Activated naive CD4-positive, alpha-beta T cell treated with anti-CD3 and anti-CD28 coated beads, Interleukin-2, amount 10 ng/mL, durations not matched to agents 7 days and 5 days (primary cell): ENCODE measurements around the gene NSMCE1.
"Not testable (repeated sequence)": the region's sequence is repeated elsewhere in the genome, so short reads cannot be mapped to it uniquely, and the experiment has no call there.

ENCODE experiments used
- CTCF ChIA-PET: fragments of 350-600 bp; sonication (Branson Sonifier 250); formaldehyde crosslinking; loops from one replicate; lab custom pipeline; 2021; ENCODE audit warnings: antibody characterized with exemption; lab: Charles Lee
- DNase-seq: peaks from one replicate; pipeline ENCODE4 v3.0.0-alpha.2; 2020
- H3K27ac Mint-ChIP-seq: one replicate; pipeline ENCODE4 v1.8.0; 2021; ENCODE audit warnings: mild to moderate bottlenecking, moderate library complexity, mixed read lengths
- H3K27me3 Mint-ChIP-seq: one replicate; pipeline ENCODE4 v1.8.0; 2021; ENCODE audit warnings: mild to moderate bottlenecking, mixed read lengths
- H3K36me3 Mint-ChIP-seq: one replicate; pipeline ENCODE4 v1.8.0; 2021; ENCODE audit warnings: mixed read lengths
- H3K4me1 Mint-ChIP-seq: one replicate; pipeline ENCODE4 v1.8.0; 2021; ENCODE audit warnings: mixed read lengths
- H3K4me3 Mint-ChIP-seq: one replicate; pipeline ENCODE4 v1.8.0; 2021; ENCODE audit warnings: mild to moderate bottlenecking, moderate library complexity, mixed read lengths
- H3K9me3 Mint-ChIP-seq: one replicate; pipeline ENCODE4 v1.8.0; 2021; ENCODE audit warnings: mixed read lengths

Gene NSMCE1

DNA sequence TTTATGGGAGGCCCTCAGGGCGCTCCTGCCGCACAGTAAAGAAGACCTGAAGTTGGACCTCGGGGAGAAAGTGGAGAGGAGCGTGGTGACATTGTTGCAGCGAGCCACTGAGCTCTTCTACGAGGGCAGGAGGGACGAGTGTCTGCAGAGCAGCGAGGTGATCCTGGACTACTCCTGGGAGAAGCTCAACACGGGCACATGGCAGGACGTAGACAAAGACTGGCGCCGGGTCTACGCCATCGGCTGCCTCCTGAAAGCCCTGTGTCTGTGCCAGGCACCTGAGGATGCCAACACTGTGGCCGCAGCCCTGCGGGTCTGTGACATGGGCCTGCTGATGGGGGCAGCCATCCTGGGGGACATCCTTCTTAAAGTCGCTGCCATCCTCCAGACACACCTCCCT, 58.4 kb downstream of the NSMCE1 start:
- CTCF ChIA-PET, result interaction anchor here (1.0 to 1.9 kb wide), 2 partner anchors 25 to 32 kb away, joined by 5 to 10 read pairs; no protein-coding TSS in a partner anchor
- Mint-ChIP-seq H3K4me1 (peaks cover 25% of the 10 kb centered on the region), H3K4me3 (no peak overlapping the region), H3K9me3 (no peaks in the 10 kb centered on the region), H3K27me3 (no peaks in the 10 kb centered on the region), H3K27ac (no peak overlapping the region), H3K36me3 (peaks cover 41% of the 10 kb centered on the region)
- no peak for DNase-seq

DNA sequence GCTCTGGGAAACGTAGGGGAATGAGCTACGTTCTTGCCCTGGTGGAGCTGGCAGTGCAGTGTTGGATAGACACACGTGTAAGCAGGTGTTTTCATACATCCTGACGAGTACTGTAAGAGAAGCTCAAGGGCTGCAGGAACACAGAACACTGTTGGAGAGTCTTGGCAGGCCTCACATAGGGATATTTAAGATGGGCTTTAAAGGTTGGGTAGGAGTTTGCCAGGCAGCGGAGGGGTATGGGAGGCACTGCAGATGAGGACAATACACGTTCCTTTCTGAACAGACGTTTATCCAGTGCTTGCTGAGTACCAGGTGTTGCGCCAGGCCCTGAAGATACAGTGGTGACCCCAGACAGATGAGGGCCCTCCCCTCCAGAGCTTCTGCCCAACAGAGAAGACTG, 59.0 kb downstream of the NSMCE1 start:
- no peaks in the 10 kb centered on the region for H3K9me3 Mint-ChIP-seq
- CTCF ChIA-PET, result interaction anchor here (1.0 to 1.9 kb wide), 2 partner anchors 25 to 32 kb away, joined by 5 to 10 read pairs; no protein-coding TSS in a partner anchor
- no peak for DNase-seq
- H3K4me3 Mint-ChIP-seq, result no peak overlapping the region
- peaks cover 38% of the 10 kb centered on the region for H3K36me3 Mint-ChIP-seq
- peaks cover 31% of the 10 kb centered on the region for H3K4me1 Mint-ChIP-seq
- H3K27me3 Mint-ChIP-seq, result no peaks in the 10 kb centered on the region
- H3K27ac Mint-ChIP-seq, result peak overlapping the region; percentile 62

DNA sequence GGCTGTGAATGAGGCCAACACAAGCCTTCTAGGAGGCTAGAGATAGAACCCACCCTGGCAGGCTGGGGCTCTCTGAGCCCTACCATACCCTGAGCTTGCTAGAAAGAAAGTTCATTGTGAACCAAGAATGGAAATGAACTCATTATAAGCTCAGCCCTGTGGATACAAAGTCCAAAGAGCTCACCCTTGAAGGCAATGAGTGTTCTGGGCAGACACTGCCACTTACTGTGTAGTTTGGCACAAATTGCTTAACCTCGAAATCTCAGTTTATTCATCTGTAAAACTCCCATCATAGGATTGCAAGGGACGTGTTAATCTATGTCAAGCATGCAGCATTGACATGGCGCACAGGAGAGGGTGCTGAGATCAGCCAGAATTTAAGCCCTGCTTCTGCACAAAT, 59.8 kb downstream of the NSMCE1 start:
- no peaks in the 10 kb centered on the region for H3K9me3 Mint-ChIP-seq
- H3K4me3 Mint-ChIP-seq, result no peak overlapping the region
- peaks cover 36% of the 10 kb centered on the region for H3K4me1 Mint-ChIP-seq
- H3K27me3 Mint-ChIP-seq, result no peaks in the 10 kb centered on the region
- no peak for DNase-seq
- no peak overlapping the region for H3K27ac Mint-ChIP-seq
- CTCF ChIA-PET, result no interaction called here
- H3K36me3 Mint-ChIP-seq, result peaks cover 37% of the 10 kb centered on the region

DNA sequence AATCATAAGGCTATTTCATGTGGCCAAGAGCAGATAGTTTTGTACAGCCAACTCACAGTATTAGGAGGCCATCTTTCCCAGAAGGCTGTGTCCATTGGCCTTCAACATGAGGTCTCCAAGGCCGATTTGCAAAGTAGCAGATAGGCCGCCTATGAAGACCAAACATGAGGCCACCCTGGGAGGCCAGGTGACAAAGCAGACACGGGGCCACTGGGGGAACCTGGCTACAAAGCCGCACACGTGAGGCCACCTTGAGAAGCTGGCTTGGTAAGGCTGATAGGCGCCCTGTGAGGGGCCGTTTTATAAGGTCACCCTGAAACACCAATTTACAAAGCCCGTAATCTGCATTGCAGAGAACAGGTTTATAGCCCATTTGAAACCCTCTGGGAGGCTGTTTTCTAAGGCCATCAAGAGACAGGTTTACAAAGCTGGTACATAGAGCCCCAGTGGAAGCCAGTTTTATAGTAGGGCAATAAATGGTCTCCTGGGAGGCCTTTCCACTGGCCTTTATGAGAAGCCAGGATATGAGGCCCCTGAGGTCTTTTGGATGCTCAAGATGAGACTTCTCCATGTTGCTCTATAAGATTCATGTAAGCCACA, 60.4 kb downstream of the NSMCE1 start:
- CTCF ChIA-PET, result interaction anchor here (1.6 kb wide), 1 partner anchor 29 kb away, joined by 3 read pairs; no protein-coding TSS in a partner anchor
- Mint-ChIP-seq H3K36me3 (peaks cover 34% of the 10 kb centered on the region), H3K27ac (no peak overlapping the region), H3K27me3 (no peaks in the 10 kb centered on the region), H3K4me1 (peaks cover 36% of the 10 kb centered on the region), H3K9me3 (no peaks in the 10 kb centered on the region), H3K4me3 (no peak overlapping the region)
- no peak for DNase-seq

DNA sequence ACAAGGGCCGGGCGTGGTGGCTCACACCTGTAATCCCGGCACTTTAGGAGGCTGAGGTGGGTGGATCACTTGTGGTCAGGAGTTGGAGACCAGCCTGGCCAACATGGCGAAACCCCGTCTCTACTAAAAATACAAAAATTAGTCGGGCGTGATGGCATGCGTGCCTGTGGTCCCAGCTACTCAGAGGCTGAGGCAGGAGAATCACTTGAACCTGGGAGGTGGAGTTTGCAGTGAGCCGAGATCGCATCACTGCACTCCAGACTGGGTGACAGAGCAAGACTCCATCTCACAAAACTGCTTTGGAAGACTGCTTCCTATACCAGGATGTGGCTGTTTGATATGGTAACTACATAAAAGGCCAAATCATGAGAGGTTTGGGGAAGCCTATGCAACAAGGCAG, 61.5 kb downstream of the NSMCE1 start:
- CTCF ChIA-PET, result interaction anchor here (1.6 kb wide), 1 partner anchor 28 kb away, joined by 3 read pairs; no protein-coding TSS in a partner anchor
- H3K9me3 Mint-ChIP-seq, H3K27me3 Mint-ChIP-seq, H3K27ac Mint-ChIP-seq, H3K4me3 Mint-ChIP-seq, DNase-seq: not testable (repeated sequence)
- H3K4me1 Mint-ChIP-seq, result peaks cover 41% of the 10 kb centered on the region
- H3K36me3 Mint-ChIP-seq, result peaks cover 29% of the 10 kb centered on the region

DNA sequence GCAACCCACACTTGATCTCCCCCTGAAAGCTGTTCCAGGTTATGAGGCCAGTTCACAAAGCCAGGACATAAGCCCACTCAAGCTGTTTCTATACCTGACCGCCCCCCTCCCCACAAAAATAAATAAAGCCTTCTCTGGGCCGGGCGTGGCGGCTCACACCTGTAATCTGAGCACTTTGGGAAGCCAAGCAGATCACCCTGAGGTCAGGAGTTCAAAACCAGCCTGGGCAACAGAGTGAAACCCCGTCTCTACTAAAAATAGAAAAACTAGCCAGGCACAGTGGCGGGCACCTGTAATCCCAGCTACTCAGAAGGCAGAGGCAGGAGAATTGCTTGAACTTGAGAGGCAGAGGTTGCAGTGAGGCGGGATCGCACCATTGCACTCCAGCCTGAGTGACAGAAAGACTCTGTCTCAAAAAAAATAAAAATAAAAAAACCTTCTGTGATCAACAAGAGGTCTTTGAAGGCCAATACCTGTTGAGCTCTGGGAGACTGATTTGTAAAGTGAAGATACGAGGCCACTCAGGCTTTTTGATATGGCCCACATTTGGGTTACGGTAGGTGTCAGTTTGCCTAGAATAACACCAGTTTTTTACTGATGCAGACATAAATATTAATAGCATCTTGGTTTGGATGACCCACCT, 63.0 kb downstream of the NSMCE1 start:
- no peak for DNase-seq
- CTCF ChIA-PET, result interaction anchor here (0.6 to 5.6 kb wide), 4 partner anchors 25 to 111 kb away, joined by 3 to 31 read pairs (median 4); no protein-coding TSS in a partner anchor
- Mint-ChIP-seq H3K4me1 (peaks cover 50% of the 10 kb centered on the region), H3K4me3 (no peak overlapping the region), H3K27ac (peak overlapping the region; percentile 99), H3K36me3 (peaks cover 25% of the 10 kb centered on the region), H3K27me3 (no peaks in the 10 kb centered on the region), H3K9me3 (peaks cover 5% of the 10 kb centered on the region)

DNA sequence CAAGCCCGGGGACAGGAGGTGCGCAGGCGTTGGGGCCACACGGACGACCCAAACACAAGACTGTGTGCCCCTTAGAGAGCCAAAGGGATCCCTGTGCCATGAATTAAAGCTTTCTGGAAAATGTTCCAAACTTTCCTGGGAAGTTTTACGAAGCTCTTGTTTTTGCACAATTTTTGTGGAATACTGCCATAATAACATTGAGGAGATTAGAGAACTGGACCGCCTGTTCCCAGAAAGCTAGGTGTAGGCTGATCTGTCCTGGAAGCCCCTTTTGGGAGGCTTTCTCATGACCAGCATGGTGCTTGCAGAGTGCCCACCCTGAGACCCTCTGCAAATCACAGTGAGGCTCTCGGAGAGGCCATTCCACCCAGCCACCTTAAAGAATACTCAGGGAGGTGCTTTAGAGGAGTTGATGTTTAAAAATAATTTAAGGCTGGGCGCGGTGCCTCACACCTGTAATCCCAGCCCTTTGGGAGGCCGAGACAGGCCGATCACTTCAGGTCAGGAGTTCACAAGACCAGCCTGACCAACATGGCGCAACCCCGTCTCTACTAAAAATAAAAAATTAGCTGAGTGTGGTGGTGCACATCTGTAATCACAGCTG, 64.2 kb downstream of the NSMCE1 start:
- H3K4me1 Mint-ChIP-seq, result peaks cover 61% of the 10 kb centered on the region

DNA sequence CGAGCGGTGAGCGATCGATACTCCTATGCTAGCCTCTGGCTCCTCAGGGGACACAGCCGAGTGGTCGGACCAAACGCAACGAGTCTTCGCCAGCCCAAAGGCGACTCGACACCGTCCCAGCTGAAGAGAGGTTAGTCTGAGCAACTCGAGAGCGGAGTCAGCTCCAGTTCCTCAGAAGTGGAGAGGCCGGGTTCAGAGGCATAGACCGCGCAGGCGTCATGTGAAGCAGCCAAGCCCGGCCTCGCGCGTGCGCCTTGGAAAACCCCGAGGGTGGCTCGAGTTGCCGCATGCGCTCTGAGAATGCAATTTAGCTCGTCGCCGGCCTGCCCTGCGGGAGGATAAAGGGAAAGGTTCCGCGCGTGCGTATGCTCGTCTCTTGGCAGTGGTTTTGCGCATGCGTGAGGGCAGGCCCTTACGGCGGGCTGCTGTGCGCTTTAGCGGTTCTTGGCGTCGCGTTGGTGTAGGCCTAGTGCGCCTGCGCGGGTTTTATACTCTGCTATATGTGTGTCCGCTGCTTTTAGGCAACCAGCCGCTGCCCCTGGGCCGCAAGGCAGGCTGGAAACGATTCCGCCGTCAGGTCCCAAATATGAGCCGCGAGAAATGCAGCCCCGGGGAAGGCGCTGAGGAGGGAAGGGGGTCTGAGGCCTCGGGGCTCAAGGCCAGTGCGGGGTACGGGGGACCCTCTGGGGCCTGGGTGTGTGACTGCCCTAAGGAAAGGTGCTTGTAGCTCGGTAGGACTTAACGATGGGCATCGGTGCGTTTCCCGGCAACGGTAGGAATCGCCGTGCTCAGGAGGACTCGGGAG, 64.9 kb downstream of the NSMCE1 start, which contains the start of gene KDM8:
KDM8 (plus strand) TSS at position 20 of the 805 bp plus-strand sequence. CDS start 6,598 bp downstream, outside the sequence.
- DNase-seq, result peak; percentile 100
- Mint-ChIP-seq H3K36me3 (peaks cover 17% of the 10 kb centered on the region), H3K27ac (peak within 1 kb of the TSS; percentile 99), H3K27me3 (no peaks in the 10 kb centered on the region), H3K4me1 (peaks cover 68% of the 10 kb centered on the region), H3K4me3 (peak within 1 kb of the TSS; percentile 97), H3K9me3 (peaks cover 5% of the 10 kb centered on the region)
- CTCF ChIA-PET, result interaction anchor here (0.5 to 5.6 kb wide), 9 partner anchors 18 to 256 kb away, joined by 3 to 31 read pairs (median 5); no protein-coding TSS in a partner anchor

More for the DNA sequence above, 64.2 kb downstream of the NSMCE1 start:
- CTCF ChIA-PET, result interaction anchor here (0.5 to 5.6 kb wide), 8 partner anchors 18 to 252 kb away, joined by 3 to 31 read pairs (median 5); no protein-coding TSS in a partner anchor
- Mint-ChIP-seq H3K9me3 (peaks cover 5% of the 10 kb centered on the region), H3K36me3 (peaks cover 17% of the 10 kb centered on the region), H3K27me3 (no peaks in the 10 kb centered on the region), H3K27ac (peak overlapping the region; percentile 99), H3K4me3 (peak overlapping the region; percentile 97)
- DNase-seq, result no peak

DNA sequence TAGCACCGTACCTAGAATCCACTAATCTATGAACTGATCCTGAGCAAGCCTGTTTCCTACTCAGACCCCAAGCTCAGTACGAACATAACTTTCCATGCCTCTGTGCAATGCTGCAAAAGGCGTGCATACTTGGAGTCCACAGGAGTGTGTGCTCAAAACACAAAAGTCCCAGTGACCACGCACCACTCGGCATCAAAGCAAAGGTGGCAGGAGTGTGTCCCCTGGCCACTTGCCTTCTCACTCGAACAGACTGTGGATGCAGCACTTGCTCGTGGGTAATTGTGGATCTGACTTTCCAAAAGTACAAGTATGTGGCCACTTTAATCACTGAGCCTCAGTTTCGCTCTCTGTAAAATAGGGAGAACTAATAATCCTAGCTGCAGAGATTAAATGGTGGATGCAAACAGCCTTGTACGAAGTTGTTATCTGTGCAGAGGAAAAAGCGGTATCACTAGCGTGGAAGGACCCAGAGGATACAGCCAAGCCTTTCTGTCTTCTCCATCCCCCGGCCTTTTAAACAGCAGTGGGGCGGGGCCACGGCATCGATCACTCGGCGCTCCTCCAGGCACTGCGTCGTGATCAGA, 65.6 kb downstream of the NSMCE1 start:
- H3K9me3 Mint-ChIP-seq, result peaks cover 5% of the 10 kb centered on the region
- H3K4me1 Mint-ChIP-seq, result peaks cover 75% of the 10 kb centered on the region
- peak overlapping the region; percentile 99 for H3K27ac Mint-ChIP-seq
- H3K4me3 Mint-ChIP-seq, result peak overlapping the region; percentile 97
- no peaks in the 10 kb centered on the region for H3K27me3 Mint-ChIP-seq
- peaks cover 17% of the 10 kb centered on the region for H3K36me3 Mint-ChIP-seq
- DNase-seq, result peak; percentile 93
- CTCF ChIA-PET, result interaction anchor here (0.6 to 5.6 kb wide), 8 partner anchors 23 to 256 kb away, joined by 3 to 31 read pairs (median 6); no protein-coding TSS in a partner anchor

DNA sequence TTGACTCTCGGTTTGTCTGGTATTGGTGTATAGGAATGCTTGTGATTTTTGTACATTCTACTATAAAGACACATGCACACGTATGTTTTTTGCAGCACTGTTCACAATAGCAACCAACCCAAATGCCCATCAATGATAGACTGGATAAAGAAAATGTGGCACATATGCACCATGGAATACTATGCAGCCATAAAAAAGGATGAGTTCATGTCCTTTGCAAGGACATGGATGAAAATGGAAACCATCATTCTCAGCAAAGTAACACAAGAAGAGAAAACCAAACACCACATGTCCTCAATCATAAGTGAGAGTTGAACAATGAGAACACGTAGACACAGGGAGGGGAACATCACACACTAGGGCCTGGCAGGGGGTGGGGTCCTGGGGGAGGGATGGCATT, 67.7 kb downstream of the NSMCE1 start:
- Mint-ChIP-seq H3K27ac (peak overlapping the region; percentile 99), H3K36me3 (peaks cover 13% of the 10 kb centered on the region), H3K4me1 (peaks cover 91% of the 10 kb centered on the region)
- not testable (repeated sequence) for H3K4me3 Mint-ChIP-seq, H3K27me3 Mint-ChIP-seq, H3K9me3 Mint-ChIP-seq, DNase-seq
- CTCF ChIA-PET, result interaction anchor here (5.6 kb wide), 1 partner anchor 21 kb away, joined by 31 read pairs; no protein-coding TSS in a partner anchor

DNA sequence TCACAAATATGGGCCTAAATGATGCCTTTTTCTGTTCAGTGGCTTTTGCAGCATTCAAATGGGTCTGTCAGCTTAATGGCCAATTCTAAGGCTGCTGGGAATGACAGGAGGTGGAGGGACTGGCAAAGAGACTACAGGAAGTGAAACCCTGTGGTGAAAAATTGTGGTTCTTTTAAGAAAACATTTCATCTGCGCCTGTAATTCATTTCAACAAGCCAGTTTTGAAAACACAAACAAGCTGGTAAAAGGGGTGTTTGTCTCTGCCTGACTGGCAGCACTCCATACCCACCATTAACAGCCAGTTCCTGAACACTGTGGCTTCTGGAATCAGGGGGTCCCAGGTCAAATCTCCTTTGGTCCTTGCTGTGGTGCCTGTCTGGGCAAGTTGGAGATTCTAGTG, 68.8 kb downstream of the NSMCE1 start:
- CTCF ChIA-PET, result interaction anchor here (0.6 to 3.7 kb wide), 8 partner anchors 21 to 441 kb away, joined by 3 to 41 read pairs (median 6); no protein-coding TSS in a partner anchor
- H3K9me3 Mint-ChIP-seq, result peaks cover 10% of the 10 kb centered on the region
- peak; percentile 63 for DNase-seq
- peak overlapping the region; percentile 99 for H3K27ac Mint-ChIP-seq
- H3K4me1 Mint-ChIP-seq, result peaks cover 93% of the 10 kb centered on the region
- H3K27me3 Mint-ChIP-seq, result no peaks in the 10 kb centered on the region
- peaks cover 18% of the 10 kb centered on the region for H3K36me3 Mint-ChIP-seq
- peak overlapping the region; percentile 52 for H3K4me3 Mint-ChIP-seq

DNA sequence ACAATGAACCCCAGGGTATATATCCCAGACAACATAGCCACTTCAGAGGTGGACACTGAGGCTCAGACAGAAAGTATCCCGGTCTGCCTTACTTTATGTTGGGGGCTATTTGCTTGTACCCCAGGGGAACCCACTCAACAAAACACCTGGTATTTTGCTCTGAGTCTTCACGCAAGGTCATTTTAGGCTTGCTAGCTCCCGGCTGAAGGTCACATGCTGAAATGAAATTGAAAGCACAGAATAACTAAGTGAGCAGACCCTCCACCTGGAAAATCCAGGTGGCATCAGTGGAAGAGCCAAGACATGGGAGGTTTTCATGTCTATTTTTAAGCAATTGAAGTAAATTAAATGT, 69.4 kb downstream of the NSMCE1 start:
- CTCF ChIA-PET, result interaction anchor here (1.0 to 3.7 kb wide), 7 partner anchors 20 to 169 kb away, joined by 3 to 41 read pairs (median 6); no protein-coding TSS in a partner anchor
- peaks cover 23% of the 10 kb centered on the region for H3K36me3 Mint-ChIP-seq

More for the DNA sequence above, 69.4 kb downstream of the NSMCE1 start:
- Mint-ChIP-seq H3K4me1 (peaks cover 93% of the 10 kb centered on the region), H3K27me3 (no peaks in the 10 kb centered on the region), H3K27ac (peak overlapping the region; percentile 99), H3K9me3 (peaks cover 15% of the 10 kb centered on the region), H3K4me3 (no peak overlapping the region)
- no peak for DNase-seq
